SK-N-SH (cell line): ENCODE data around the gene SLC35E2B. TPM values are rescaled to one million over a fixed set of nuclear protein-coding genes. Genes with fewer than 3 reads are reported as not detected.

Experiments
- CTCF ChIA-PET: fragments of 300-600, 350-600 bp; formaldehyde crosslinking; extraction: SDS; loops from one replicate; lab custom pipeline; 2021; lab: Yijun Ruan, JAX
- POLR2A ChIA-PET: fragments of 350-600 bp; sonication (Branson Sonifier 250); formaldehyde crosslinking; extraction: SDS; loops from one replicate; lab custom pipeline; 2020; ENCODE audit warnings: antibody characterized with exemption, inconsistent platforms; lab: Yijun Ruan, JAX
- DNase-seq: peaks from one replicate; pipeline ENCODE4 v3.0.0; 2012
- H2AFZ ChIP-seq: fragments of 200-600 bp; sonication (generic); 2 replicates; pipeline ENCODE4 v1.8.1; 2016; ENCODE audit warnings: antibody characterized with exemption, mild to moderate bottlenecking, low read depth
- H3F3A ChIP-seq: fragments of 200-600 bp; sonication (generic); replicated peaks from 2 replicates; pipeline ENCODE3; 2016; ENCODE audit warnings: antibody characterized with exemption, mild to moderate bottlenecking; ENCODE audit not compliant: insufficient read depth
- H3K27ac ChIP-seq, 2 experiments: fragments of 200-500 bp in 1 of 2; fragments of 200-600 bp in 1 of 2; sonication (Bioruptor generic) in 1 of 2; sonication (generic), shearing (Covaris generic) in 1 of 2; 2 replicates each; pipeline versions ENCODE4 v1.5.1 to v1.6.1; 2014 to 2016; ENCODE audit warnings: low read depth in 2 of 2, inconsistent platforms in 1 of 2, low read length in 1 of 2, mild to moderate bottlenecking in 1 of 2, mixed read lengths in 1 of 2
- H3K27me3 ChIP-seq: fragments of 200-600 bp; sonication (generic), shearing (Covaris generic); 2 replicates; pipeline ENCODE4 v1.6.1; 2016; ENCODE audit warnings: mixed run types; ENCODE audit not compliant: insufficient read depth
- H3K36me3 ChIP-seq, 2 experiments: fragments of 200-500 bp in 1 of 2; fragments of 200-600 bp in 1 of 2; sonication (Bioruptor generic) in 1 of 2; sonication (generic) in 1 of 2; replicated peaks in 1 of 2; 2 replicates each; pipeline versions ENCODE3 to v1.5.1; 2014 to 2016; ENCODE audit warnings: low read length in 1 of 2, mild to moderate bottlenecking in 1 of 2; ENCODE audit not compliant: insufficient read depth in 2 of 2, control insufficient read depth in 1 of 2
- H3K4me1 ChIP-seq, 2 experiments: fragments of 200-500 bp in 1 of 2; fragments of 200-600 bp in 1 of 2; sonication (Bioruptor generic) in 1 of 2; sonication (generic), shearing (Covaris generic) in 1 of 2; 2 replicates each; pipeline versions ENCODE4 v1.5.1 to v1.6.1; 2014 to 2016; ENCODE audit warnings: low read depth in 1 of 2, low read length in 1 of 2, mixed run types in 1 of 2; ENCODE audit not compliant: insufficient read depth in 2 of 2, control insufficient read depth in 1 of 2
- H3K4me2 ChIP-seq: fragments of 200-600 bp; sonication (generic), shearing (Covaris generic); 2 replicates; pipeline ENCODE4 v1.6.1; 2017; ENCODE audit warnings: mixed run types
- H3K4me3 ChIP-seq, 2 experiments: fragments of 200-500 bp in 1 of 2; fragments of 200-600 bp in 1 of 2; sonication (Bioruptor generic) in 1 of 2; sonication (generic), shearing (Covaris generic) in 1 of 2; 2 replicates each; pipeline versions ENCODE4 v1.5.1 to v1.8.1; 2014 to 2016; ENCODE audit warnings: low read depth in 2 of 2, inconsistent platforms in 1 of 2, low read length in 1 of 2, mild to moderate bottlenecking in 1 of 2, mixed read lengths in 1 of 2, moderate library complexity in 1 of 2
- H3K79me2 ChIP-seq: fragments of 200-600 bp; sonication (generic); 2 replicates; pipeline ENCODE4 v1.8.1; 2017; ENCODE audit warnings: mild to moderate bottlenecking; ENCODE audit not compliant: insufficient read depth
- H3K9ac ChIP-seq: fragments of 200-600 bp; sonication (generic); 2 replicates; pipeline ENCODE4 v1.6.1; 2017; ENCODE audit warnings: mixed run types
- H3K9me2 ChIP-seq: fragments of 200-600 bp; sonication (generic); 2 replicates; pipeline ENCODE4 v1.6.1; 2017; ENCODE audit warnings: mixed run types
- H3K9me3 ChIP-seq: fragments of 200-600 bp; sonication (generic); 2 replicates; pipeline ENCODE4 v1.6.1; 2017; ENCODE audit warnings: mixed run types, mild to moderate bottlenecking, moderate library complexity
- H4K20me1 ChIP-seq: fragments of 200-600 bp; sonication (generic); 2 replicates; pipeline ENCODE4 v1.6.1; 2017; ENCODE audit warnings: mild to moderate bottlenecking, mixed run types; ENCODE audit not compliant: insufficient read depth
- CHD2 ChIP-seq: fragments of 150-350 bp; IDR thresholded peaks from 2 replicates; pipeline ENCODE4 v1.6.1; 2018; ENCODE audit warnings: low read length; ENCODE audit not compliant: partially characterized antibody
- ELF1 ChIP-seq: IDR thresholded peaks from 2 replicates; pipeline ENCODE4 v1.4.0; 2012
- FOSL2 ChIP-seq: IDR thresholded peaks from 2 replicates; pipeline ENCODE4 v1.4.0; 2012; ENCODE audit warnings: low read depth, mild to moderate bottlenecking, moderate library complexity, borderline replicate concordance
- FOXM1 ChIP-seq: IDR thresholded peaks from 2 replicates; pipeline ENCODE4 v1.4.0; 2012; ENCODE audit warnings: low read depth, mild to moderate bottlenecking
- GABPA ChIP-seq: IDR thresholded peaks from 2 replicates; pipeline ENCODE4 v1.4.0; 2012; ENCODE audit warnings: low read depth, mild to moderate bottlenecking
- MXI1 ChIP-seq: IDR thresholded peaks from 2 replicates; pipeline ENCODE4 v1.6.1; 2012; ENCODE audit warnings: mild to moderate bottlenecking, low read depth, low read length, improper control_type of control experiment
- NRF1 ChIP-seq: IDR thresholded peaks from 2 replicates; pipeline ENCODE4 v1.6.1; 2012; ENCODE audit warnings: low read depth, mild to moderate bottlenecking, low read length
- POLR2AphosphoS5 ChIP-seq: IDR thresholded peaks from 2 replicates; pipeline ENCODE4 v1.6.1; 2012; ENCODE audit warnings: low read depth, low read length
- RFX5 ChIP-seq: IDR thresholded peaks from 2 replicates; pipeline ENCODE4 v1.6.1; 2012; ENCODE audit warnings: mild to moderate bottlenecking, improper control_type of control experiment, low read length
- SIN3A ChIP-seq: IDR thresholded peaks from 2 replicates; pipeline ENCODE4 v1.6.1; 2012; ENCODE audit warnings: low read depth, mild to moderate bottlenecking, low read length, moderate library complexity, borderline replicate concordance
- TAF1 ChIP-seq: IDR thresholded peaks from 2 replicates; pipeline ENCODE4 v1.6.1; 2012; ENCODE audit warnings: low read depth, mild to moderate bottlenecking, low read length, moderate library complexity, borderline replicate concordance
- WGBS: methylation state at CpG from one replicate; pipeline ENCODE4 v1.1.6; 2017; ENCODE audit warnings: low lambda C conversion rate; 5-methylcytosine and 5-hydroxymethylcytosine counted together
- polyA plus RNA-seq, 3 experiments: library from polyadenylated mRNA; depleted of rRNA; stranded (reverse); fragments of >200 nt; gene quantifications; 2 replicates each; pipeline ENCODE4 v1.2.3, GENCODE V29; 2012
- TF ChIP-seq, protein P1 (sequence below): fragments of 150-350 bp; IDR thresholded peaks from 2 replicates; pipeline ENCODE4 v1.6.1; 2017; ENCODE audit warnings: antibody characterized with exemption, low read length, low read depth, borderline replicate concordance
- TF ChIP-seq, protein P2 (sequence below): IDR thresholded peaks from 2 replicates; pipeline ENCODE4 v1.4.0; 2012; ENCODE audit warnings: low read depth, borderline replicate concordance
- TF ChIP-seq, protein P3 (sequence below): IDR thresholded peaks from 2 replicates; pipeline ENCODE4 v1.4.0; 2012; ENCODE audit warnings: low read depth, borderline replicate concordance

Gene SLC35E2B
- polyA plus RNA-seq, 1 of the 3 experiments (the other 2 are of a cell fraction) = 20.5 TPM

DNA sequence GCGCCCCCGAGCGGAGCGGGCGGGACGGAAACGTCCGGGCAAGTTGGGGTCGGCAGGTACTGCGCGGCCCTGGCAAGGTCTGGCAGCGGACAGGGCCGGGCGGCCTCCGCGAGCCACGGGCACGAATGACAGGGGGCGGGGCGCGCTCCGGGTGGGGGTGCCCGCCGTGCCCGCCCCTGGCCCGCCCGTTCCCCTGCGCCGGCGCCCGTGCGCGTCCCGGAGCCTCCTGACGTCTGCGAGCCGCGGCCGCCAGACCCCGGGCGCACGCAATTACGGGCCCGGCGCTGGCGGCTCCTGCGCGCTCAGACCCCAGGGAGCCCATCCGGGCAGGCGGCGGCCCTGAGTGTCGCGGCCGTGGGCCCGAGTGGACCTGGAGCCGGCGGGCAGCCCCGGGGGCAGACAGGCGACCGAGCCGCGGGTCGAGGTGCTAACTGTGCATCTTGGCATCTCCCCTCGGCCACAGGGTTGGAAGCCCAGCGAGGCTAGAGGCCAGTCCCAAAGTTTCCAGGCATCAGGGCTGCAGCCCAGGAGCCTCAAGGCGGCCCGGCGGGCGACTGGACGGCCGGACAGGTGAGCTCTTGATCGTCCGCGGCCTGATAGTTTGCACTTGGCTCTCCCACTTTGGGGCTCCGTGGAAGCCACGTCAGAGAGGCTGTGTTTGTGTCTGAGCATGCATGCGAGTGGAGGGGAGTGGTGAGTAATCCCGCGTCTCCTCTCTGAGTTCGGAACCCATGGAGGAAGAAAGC, 76.4 kb downstream of the SLC35E2B start:
- H3K36me3 ChIP-seq = peaks cover 3 to 7% of the 10 kb centered on the region in 2 experiments
- POLR2A ChIA-PET = interaction anchor here (0.6 to 2.0 kb wide), 6 partner anchors 8 to 208 kb away, joined by 3 to 4 read pairs (median 3); partner anchors contain the start of gene FNDC10
- CTCF ChIA-PET = no interaction called here
- peak overlapping the region; percentile 99; a peak in 3 of 4 replicates for H3K27ac ChIP-seq
- no peaks in the 10 kb centered on the region for H3K9me2 ChIP-seq
- peaks cover 49% of the 10 kb centered on the region for H3K79me2 ChIP-seq
- TF ChIP-seq POLR2AphosphoS5 (no peak), FOXM1 (no peak), NRF1 (peak; percentile 39)
- TF ChIP-seq, protein P1, sequence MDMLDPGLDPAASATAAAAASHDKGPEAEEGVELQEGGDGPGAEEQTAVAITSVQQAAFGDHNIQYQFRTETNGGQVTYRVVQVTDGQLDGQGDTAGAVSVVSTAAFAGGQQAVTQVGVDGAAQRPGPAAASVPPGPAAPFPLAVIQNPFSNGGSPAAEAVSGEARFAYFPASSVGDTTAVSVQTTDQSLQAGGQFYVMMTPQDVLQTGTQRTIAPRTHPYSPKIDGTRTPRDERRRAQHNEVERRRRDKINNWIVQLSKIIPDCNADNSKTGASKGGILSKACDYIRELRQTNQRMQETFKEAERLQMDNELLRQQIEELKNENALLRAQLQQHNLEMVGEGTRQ = no peak
- TF ChIP-seq, all 33 proteins: peak for 1
- DNase-seq = peak; percentile 85
- Histone ChIP-seq H4K20me1 (peaks cover 10% of the 10 kb centered on the region), H3K4me1 (peaks cover 0 to 18% of the 10 kb centered on the region in 2 experiments; a peak in 1 of 4 replicates), H2AFZ (no peak overlapping the region), H3K27me3 (no peaks in the 10 kb centered on the region), H3K9me3 (no peaks in the 10 kb centered on the region), H3F3A (no peaks in the 10 kb centered on the region), H3K4me3 (peak overlapping the region; percentile 86 to 88), H3K9ac (peak overlapping the region; percentile 100), H3K4me2 (peak overlapping the region; percentile 92)
- 13% methylated on average over 10 of the region's 80 CpGs for WGBS

DNA sequence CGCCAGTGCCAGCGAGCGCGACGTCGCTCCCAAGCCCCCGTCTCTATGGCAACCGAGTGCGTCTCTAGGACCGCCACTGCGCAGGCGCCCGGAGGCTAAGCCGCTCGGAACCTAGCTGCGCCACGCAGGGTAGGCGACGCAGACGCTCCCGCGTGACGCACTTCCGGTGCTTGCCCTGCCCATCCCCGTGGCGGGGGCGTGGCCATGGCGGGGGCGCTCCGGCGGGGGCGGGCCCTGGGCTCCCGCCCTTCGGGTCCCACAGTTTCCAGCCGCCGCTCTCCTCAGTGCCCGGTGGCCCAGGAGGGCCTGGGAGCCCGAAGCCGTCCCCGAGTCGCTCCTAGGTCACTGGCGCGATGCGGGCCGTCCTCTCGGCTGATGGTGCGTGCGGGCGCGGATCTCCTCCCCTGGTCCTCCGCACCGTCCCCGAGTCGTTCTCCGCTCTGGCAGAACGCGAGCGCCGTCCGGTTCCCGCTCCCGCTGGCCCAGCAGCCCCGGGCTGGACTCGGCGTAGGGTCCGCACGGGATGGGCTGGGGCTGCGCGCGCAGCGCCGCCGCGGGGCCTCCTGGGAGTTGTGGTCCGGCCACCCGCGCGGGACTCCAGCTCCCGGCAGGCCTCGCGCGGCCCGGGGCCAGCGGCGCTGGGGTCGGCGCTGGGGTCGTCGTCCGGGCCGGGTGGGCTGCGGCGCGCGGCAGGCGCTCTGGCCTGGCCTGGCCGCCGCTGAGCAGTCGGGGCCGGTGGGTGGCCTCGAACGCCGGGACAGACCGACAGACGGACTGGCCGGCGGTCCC, 77.1 kb downstream of the SLC35E2B start, which contains the start of gene MIB2:
TSS of gene MIB2 (plus strand) at position 245 of the 789 bp plus-strand sequence. CDS start 7,953 bp downstream, outside the sequence.
- Histone ChIP-seq H3K9ac (peak within 1 kb of the TSS; percentile 100), H3K9me2 (no peaks in the 10 kb centered on the region), H3K4me2 (peak within 1 kb of the TSS; percentile 92), H4K20me1 (peaks cover 10% of the 10 kb centered on the region), H3K79me2 (peaks cover 49% of the 10 kb centered on the region), H3K27me3 (no peaks in the 10 kb centered on the region), H3K36me3 (peaks cover 3 to 7% of the 10 kb centered on the region in 2 experiments), H2AFZ (no peak within 1 kb of the TSS), H3K4me1 (peaks cover 0 to 18% of the 10 kb centered on the region in 2 experiments; a peak in 1 of 4 replicates), H3K4me3 (peak within 1 kb of the TSS; percentile 86 to 88), H3F3A (no peaks in the 10 kb centered on the region), H3K9me3 (no peaks in the 10 kb centered on the region), H3K27ac (peak within 1 kb of the TSS; percentile 99)
- TF ChIP-seq GABPA (peak; percentile 79), ELF1 (no peak), SIN3A (peak; percentile 58; the same call in 1 of the 2 replicates), NRF1 (peak; percentile 94), MXI1 (peak; percentile 90), POLR2AphosphoS5 (peak; percentile 64; the same call in 1 of the 2 replicates), FOSL2 (no peak), TAF1 (peak; percentile 59; the same call in 1 of the 2 replicates), RFX5 (peak; percentile 95), CHD2 (peak; percentile 20)
- TF ChIP-seq, protein P2, sequence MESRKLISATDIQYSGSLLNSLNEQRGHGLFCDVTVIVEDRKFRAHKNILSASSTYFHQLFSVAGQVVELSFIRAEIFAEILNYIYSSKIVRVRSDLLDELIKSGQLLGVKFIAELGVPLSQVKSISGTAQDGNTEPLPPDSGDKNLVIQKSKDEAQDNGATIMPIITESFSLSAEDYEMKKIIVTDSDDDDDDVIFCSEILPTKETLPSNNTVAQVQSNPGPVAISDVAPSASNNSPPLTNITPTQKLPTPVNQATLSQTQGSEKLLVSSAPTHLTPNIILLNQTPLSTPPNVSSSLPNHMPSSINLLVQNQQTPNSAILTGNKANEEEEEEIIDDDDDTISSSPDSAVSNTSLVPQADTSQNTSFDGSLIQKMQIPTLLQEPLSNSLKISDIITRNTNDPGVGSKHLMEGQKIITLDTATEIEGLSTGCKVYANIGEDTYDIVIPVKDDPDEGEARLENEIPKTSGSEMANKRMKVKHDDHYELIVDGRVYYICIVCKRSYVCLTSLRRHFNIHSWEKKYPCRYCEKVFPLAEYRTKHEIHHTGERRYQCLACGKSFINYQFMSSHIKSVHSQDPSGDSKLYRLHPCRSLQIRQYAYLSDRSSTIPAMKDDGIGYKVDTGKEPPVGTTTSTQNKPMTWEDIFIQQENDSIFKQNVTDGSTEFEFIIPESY = no peak
- TF ChIP-seq, protein P3, sequence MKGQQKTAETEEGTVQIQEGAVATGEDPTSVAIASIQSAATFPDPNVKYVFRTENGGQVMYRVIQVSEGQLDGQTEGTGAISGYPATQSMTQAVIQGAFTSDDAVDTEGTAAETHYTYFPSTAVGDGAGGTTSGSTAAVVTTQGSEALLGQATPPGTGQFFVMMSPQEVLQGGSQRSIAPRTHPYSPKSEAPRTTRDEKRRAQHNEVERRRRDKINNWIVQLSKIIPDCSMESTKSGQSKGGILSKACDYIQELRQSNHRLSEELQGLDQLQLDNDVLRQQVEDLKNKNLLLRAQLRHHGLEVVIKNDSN = 0 out of 2 replicates have a peak, but pooled peaks have one; percentile 12
- DNase-seq = peak; percentile 100
- ChIA-PET POLR2A (interaction anchor here (0.6 to 2.0 kb wide), 6 partner anchors 9 to 208 kb away, joined by 3 to 4 read pairs (median 3); partner anchors contain the start of gene FNDC10), CTCF (no interaction called here)
- 0% methylated on average over 3 of the region's 107 CpGs for WGBS
